Embryonic facial prominence (tissue), 1 donor: Measurements from ENCODE around the gene PHAX.
"Not testable (repeated sequence)": the region's sequence is repeated elsewhere in the genome, so short reads cannot be mapped to it uniquely, and the experiment has no call there.

Experiments
- DNase-seq: peaks from one replicate; pipeline ENCODE4 v3.0.0-alpha.2; 2016; ENCODE audit errors: extremely low spot score

Gene PHAX, protein sequence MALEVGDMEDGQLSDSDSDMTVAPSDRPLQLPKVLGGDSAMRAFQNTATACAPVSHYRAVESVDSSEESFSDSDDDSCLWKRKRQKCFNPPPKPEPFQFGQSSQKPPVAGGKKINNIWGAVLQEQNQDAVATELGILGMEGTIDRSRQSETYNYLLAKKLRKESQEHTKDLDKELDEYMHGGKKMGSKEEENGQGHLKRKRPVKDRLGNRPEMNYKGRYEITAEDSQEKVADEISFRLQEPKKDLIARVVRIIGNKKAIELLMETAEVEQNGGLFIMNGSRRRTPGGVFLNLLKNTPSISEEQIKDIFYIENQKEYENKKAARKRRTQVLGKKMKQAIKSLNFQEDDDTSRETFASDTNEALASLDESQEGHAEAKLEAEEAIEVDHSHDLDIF

GRCh38 chr5:126600631-126601511 is at the start of gene PHAX:
Gene PHAX (plus strand): TSS chr5:126600947. CDS start chr5:126600963, 16 bp downstream.
- DNase-seq = peak; percentile 54

GRCh38 chr5:126552614-126553013 is 48.1 kb upstream of the PHAX start:
- DNase-seq = no peak

DNA sequence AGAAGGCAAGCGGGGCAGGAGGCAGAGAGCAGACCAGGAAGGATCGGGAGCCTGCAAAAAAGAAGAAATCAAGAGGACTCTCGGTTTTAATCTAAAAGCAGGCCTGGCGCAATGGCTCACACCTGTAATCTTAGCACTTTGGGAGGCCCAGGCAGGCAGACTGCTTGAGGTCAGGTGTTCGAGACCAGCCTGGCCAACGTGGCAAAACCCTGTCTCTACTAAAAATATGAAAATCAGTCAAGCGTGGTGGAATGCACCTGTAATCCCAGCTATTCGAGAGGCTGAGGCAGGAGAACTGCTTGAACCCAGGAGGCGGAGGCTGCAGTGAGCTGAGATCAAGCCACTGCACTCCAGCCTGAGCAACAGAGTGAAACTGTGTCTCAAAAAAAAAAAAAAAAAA is 45.6 kb upstream of the PHAX start:
- DNase-seq = not testable (repeated sequence)

- no peak for DNase-seq
These were observed 38.8 kb upstream of the PHAX start for GRCh38 chr5:126561908-126562307.

DNA sequence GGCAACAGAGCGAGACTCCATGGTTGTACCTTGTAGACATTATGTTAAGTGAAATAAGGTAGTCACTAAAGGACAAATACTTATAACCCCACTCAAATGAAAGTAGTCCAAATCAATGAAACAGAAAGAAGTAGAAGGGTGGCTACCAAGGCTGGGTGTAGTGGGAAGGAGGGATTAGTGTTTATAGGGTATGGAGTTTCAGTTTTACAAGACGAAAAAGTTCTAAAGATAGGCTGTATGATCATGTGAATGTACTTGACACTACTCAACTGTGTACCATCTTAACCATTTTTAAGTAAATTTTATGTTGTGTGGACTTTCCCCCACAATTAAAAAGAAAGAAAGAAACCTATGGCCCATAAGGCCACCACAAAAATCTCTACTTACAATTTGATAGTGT is 37.9 kb upstream of the PHAX start:
- no peak for DNase-seq

- DNase-seq = no peak
These were observed 32.5 kb upstream of the PHAX start for GRCh38 chr5:126568206-126568755.

- DNase-seq = no peak
These were observed 25.1 kb upstream of the PHAX start for GRCh38 chr5:126575644-126576043.

GRCh38 chr5:126576974-126577373 is 23.8 kb upstream of the PHAX start:
- DNase-seq = no peak

DNA sequence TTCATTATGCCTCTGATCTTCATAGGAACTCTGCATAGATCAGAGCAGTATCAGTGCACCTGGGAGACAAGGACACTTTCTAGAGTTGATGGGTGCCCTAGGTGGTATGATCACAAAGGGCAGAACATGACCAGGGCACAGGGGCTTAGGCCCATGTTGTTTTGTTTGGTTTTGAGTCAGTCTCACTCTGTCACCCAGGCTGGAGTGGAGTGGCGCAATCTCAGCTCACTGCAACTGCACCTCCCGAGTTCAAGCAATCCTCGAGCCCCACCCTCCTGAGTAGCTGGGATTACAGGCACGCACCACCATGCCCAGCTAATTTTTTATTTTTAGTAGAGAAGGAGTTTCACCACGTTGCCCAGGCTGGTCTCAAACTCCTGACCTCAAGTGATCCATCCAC is 23.3 kb upstream of the PHAX start:
- DNase-seq = no peak

DNA sequence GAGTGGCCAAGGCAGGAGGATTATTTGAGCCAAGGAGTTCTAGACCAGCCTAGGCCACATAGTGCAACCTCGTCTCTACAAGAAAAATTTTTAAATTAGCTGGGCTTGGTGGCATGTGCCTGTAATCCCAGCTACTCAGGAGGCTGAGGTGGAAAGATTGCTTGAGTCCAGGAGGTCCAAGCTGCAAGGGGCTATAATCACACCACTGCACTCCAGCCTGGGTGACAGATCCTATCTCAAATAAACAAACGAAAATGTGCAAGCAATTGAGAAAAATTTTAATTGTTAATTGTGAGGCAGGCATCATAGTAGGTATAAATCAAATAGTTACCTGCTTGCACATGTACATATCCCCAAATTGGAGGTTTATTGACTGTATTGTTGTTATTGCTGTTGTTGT is 21.0 kb upstream of the PHAX start:
- no peak for DNase-seq

- no peak for DNase-seq
These were observed 17.0 kb upstream of the PHAX start for GRCh38 chr5:126583761-126584160.

- no peak for DNase-seq
These were observed 13.0 kb upstream of the PHAX start for GRCh38 chr5:126587551-126588390.

DNA sequence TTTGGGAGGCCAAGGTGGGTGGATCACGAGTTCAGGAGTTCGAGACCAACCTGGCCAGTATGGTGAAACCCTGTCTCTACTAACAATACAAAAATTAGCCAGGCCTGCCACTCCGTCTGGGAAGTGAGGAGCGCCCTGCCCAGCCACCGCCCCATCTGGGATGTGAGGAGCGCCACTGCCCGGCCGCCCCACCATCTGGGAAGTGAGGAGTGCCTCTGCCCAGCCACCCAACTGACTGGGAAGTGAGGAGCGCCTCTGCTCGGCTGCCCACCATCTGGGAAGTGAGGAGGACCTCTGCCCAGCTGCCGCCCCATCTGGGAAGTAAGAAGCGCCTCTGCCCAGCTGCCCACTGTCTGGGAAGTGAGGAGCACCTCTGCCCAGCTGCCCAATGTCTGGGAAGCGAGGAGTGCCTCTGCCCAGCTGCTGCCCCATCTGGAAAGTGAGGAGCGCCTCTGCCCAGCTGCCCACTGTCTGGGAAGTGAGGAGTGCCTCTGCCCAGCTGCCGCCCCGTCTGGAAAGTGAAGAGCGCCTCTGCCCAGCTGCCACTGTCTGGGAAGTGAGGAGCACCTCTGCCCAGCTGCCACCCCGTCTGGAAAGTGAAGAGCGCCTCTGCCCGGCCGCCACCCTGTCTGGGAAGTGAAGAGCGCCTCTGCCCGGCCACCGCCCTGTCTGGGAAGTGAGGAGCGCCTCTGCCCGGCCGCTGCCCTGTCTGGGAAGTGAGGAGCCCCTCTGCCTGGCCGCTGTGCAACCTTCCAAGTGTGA is 11.0 kb upstream of the PHAX start:
- DNase-seq = no peak

- DNase-seq = no peak
These were observed 9.2 kb upstream of the PHAX start for GRCh38 chr5:126591549-126591948.

DNA sequence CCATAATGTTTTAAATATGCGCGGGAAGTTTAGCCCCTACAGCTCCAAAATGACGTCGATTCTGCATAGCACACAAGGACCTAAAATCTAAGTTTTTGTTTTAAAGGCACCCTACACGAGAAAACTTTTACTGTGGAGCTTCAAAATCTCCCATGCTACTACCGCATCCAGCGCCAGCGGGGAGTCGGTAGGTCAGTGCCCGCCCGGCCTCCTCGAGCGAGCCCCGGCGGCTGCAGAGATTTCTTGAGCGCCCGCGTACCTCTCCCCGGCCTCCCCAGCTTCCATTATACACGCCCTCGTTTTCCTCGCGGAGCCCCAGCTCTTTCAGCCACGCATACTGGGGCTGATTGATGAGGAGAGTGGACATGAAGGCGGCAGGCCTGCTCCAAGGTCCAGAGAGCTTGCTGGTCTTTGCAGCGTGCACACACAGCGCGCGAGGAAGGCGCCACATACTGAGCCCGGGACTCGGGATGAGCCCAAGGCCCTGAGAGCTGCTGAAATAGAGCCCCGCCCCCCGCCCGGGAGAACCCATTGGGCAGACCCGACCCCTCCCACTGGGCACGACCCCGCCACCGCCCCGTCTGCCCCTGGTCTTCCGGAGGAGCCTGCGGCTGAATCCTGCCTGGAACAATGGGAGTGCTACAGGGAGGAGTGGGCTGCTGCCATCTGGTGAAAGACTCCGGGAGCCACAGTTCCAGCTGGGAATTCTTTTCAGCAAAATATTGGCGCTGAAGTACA is 5.8 kb upstream of the PHAX start, which contains the start of gene ALDH7A1:
TSS of gene ALDH7A1 (minus strand) at position 472 of the 738 bp plus-strand sequence. CDS start at position 451, 21 bp downstream.
- DNase-seq = peak; percentile 85

DNA sequence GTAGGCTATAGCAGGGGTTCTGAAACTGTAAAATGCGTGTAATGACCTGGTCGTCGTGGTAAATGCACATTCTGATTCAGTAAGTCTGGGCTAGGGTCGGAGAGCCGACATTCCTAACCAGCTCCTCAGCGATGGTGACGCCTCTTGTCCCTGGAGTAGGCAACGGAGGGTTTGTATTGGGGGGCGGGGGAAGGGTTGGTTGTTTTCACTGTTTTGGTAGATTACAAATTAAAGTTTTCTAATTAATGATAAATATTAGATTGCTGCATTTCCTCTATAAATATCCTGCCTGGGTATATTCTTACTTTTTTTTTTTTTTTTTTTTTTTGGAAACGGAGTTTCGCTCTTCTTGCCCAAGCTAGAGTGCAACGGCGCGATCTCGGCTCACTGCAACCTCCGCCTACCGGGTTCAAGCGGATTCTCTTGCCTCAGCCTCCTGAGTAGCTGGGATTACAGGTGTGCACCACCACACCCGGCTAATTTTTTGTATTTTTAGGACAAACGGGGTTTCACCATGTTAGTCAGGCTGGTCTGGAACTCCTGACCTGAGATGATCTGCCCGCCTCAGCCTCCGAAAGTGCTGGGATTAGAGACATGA is 5.2 kb upstream of the PHAX start:
- DNase-seq = no peak

GRCh38 chr5:126597156-126597555 is 3.6 kb upstream of the PHAX start:
- DNase-seq = no peak

GRCh38 chr5:126599499-126599898 is 1.2 kb upstream of the PHAX start:
- no peak for DNase-seq

DNA sequence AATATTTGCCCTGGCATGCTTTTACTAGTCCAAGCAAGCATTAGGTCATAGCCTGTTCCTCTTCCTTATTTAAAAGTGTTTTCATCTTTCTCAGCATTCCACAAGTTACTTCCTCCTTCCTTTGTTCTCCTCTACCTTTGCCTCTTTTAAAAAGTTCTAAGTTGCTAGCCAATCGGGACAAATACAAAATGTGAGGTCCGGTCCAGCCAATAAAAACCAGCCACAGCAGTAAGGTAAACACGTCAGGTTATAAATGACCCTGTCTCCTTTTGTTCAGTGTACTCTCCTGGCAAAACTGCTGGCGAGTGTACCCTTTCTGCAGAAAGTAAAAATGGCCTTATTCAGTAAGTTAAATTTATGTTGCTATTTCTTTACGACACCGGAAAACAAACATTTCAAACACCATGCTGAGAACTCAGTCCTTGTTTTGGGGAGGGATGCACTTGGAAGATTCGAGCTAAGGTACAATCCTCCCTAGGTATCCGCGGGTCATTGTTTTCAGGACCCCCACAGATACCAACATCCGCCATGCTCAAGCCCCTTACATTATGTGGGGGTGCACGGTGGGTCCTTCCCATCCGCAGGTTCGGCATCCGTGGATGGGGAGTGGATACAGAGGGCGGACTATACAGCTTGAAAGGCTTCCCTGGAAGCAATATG is 646 bp upstream of the PHAX start:
- DNase-seq = not testable (repeated sequence)
